Kidney epithelial cell (primary cell): Measurements from ENCODE around the gene WFIKKN1. TPM values are rescaled to one million over a fixed set of nuclear protein-coding genes. Genes with fewer than 3 reads are reported as not detected.
A peak's percentile ranks its signal among the peaks of the same experiment; 100 is the strongest.
"Not testable (repeated sequence)": the region's sequence is repeated elsewhere in the genome, so short reads cannot be mapped to it uniquely, and the experiment has no call there.

Source experiments
- DNase-seq: peaks from one replicate; pipeline ENCODE4 v3.0.0-alpha.2; 2010; ENCODE audit warnings: low read depth
- H3K27me3 ChIP-seq: 2 replicates; pipeline ENCODE4 v1.6.0; 2011; ENCODE audit warnings: low read length; ENCODE audit not compliant: control insufficient read depth, insufficient read depth
- H3K36me3 ChIP-seq: 2 replicates; pipeline ENCODE4 v1.5.1; 2011; ENCODE audit warnings: low read length; ENCODE audit not compliant: control insufficient read depth, insufficient read depth
- H3K4me3 ChIP-seq: 2 replicates; pipeline ENCODE4 v1.5.1; 2011; ENCODE audit warnings: low read depth, mild to moderate bottlenecking, control low read depth, low read length
- CTCF ChIP-seq: IDR thresholded peaks from 2 replicates; pipeline ENCODE4 v1.5.1; 2011; ENCODE audit warnings: mild to moderate bottlenecking, moderate library complexity, low read length, control low read depth, inconsistent platforms; ENCODE audit not compliant: insufficient read depth, poor library complexity, severe bottlenecking
- total RNA-seq: library from RNA; depleted of rRNA; stranded (reverse); fragments of >200 nt; gene quantifications from 2 replicates; pipeline ENCODE4 v1.2.3, GENCODE V29; 2015

Gene WFIKKN1
- total RNA-seq, 1 donor from 2014 or later: 0.08 TPM

- Histone ChIP-seq H3K36me3 (no peaks in the 10 kb centered on the region), H3K4me3 (no peak overlapping the region), H3K27me3 (no peaks in the 10 kb centered on the region)
- no peak for TF ChIP-seq CTCF
- no peak for DNase-seq
Measured at GRCh38 chr16:596736-597060, 34.1 kb upstream of the WFIKKN1 start.

- H3K4me3 ChIP-seq, DNase-seq, H3K36me3 ChIP-seq, H3K27me3 ChIP-seq: not testable (repeated sequence)
Measured at GRCh38 chr16:597655-598054, 33.1 kb upstream of the WFIKKN1 start.

- no peaks in the 10 kb centered on the region for H3K27me3 ChIP-seq
- no peaks in the 10 kb centered on the region for H3K36me3 ChIP-seq
- DNase-seq: no peak
- no peak for TF ChIP-seq CTCF
- H3K4me3 ChIP-seq: no peak overlapping the region
Measured at GRCh38 chr16:598823-599739, 31.7 kb upstream of the WFIKKN1 start.

GRCh38 chr16:600781-601180 is 30.0 kb upstream of the WFIKKN1 start:
- Histone ChIP-seq H3K36me3 (no peaks in the 10 kb centered on the region), H3K4me3 (no peak overlapping the region), H3K27me3 (no peaks in the 10 kb centered on the region)
- DNase-seq: no peak
- TF ChIP-seq CTCF: peak; percentile 36

GRCh38 chr16:603933-604332 is 26.9 kb upstream of the WFIKKN1 start:
- Histone ChIP-seq H3K27me3 (no peaks in the 10 kb centered on the region), H3K36me3 (no peaks in the 10 kb centered on the region), H3K4me3 (no peak overlapping the region)
- TF ChIP-seq CTCF: no peak
- no peak for DNase-seq

- no peak for DNase-seq
- Histone ChIP-seq H3K4me3 (no peak overlapping the region), H3K27me3 (no peaks in the 10 kb centered on the region), H3K36me3 (no peaks in the 10 kb centered on the region)
- TF ChIP-seq CTCF: no peak
Measured at GRCh38 chr16:606656-607307, 24.0 kb upstream of the WFIKKN1 start.
